Right lobe of liver (tissue), 6 donors: ENCODE data around the gene CBLC. TPM values are rescaled to one million over a fixed set of nuclear protein-coding genes. Genes with fewer than 3 reads are reported as not detected.

Source experiments
- ATAC-seq, 4 donors: fragments of 200-7000 bp; cut with Tn5 transposase; one replicate each; pipeline ENCODE4 v1.9.1; 2020; ENCODE audit warnings: mild to moderate bottlenecking in 4 of 4, moderate library complexity in 4 of 4
- DNase-seq, 3 donors: peaks; one replicate each; pipeline ENCODE4 v3.0.0-alpha.2; 2020
- H3K27ac ChIP-seq, 3 donors: fragments of 200-600 bp; one replicate each; pipeline ENCODE4 v1.8.0; 2022
- H3K27me3 ChIP-seq, 2 donors: fragments of 200-600 bp; one replicate each; pipeline ENCODE4 v1.8.0; 2022
- H3K36me3 ChIP-seq, 4 donors: fragments of 200-600 bp; sonication (generic) in 1 of 4; one replicate each; pipeline versions ENCODE4 v1.5.1 to v1.8.0; 2017 to 2022; ENCODE audit warnings: control low read depth in 1 of 4
- H3K4me1 ChIP-seq, 4 donors: fragments of 200-600 bp; sonication (generic) in 1 of 4; one replicate each; pipeline versions ENCODE4 v1.5.1 to v1.8.0; 2017 to 2022; ENCODE audit warnings: control low read depth in 1 of 4
- H3K4me3 ChIP-seq, 3 donors: fragments of 200-600 bp; one replicate each; pipeline ENCODE4 v1.8.0; 2022
- H3K9me3 ChIP-seq, 4 donors: fragments of 200-600 bp; sonication (generic) in 1 of 4; one replicate each; pipeline versions ENCODE4 v1.5.1 to v1.8.0; 2017 to 2022; ENCODE audit warnings: control low read depth in 1 of 4
- POLR2A ChIP-seq: fragments of 450-650 bp; IDR thresholded peaks from one replicate; pipeline ENCODE4 v1.6.1; 2017; ENCODE audit warnings: antibody characterized with exemption, mild to moderate bottlenecking
- WGBS: methylation state at CpG from one replicate; pipeline ENCODE4 v1.1.6; 2018; ENCODE audit warnings: low coverage, low lambda C conversion rate; ENCODE audit not compliant: insufficient coverage; ENCODE audit errors: missing lambda C conversion rate; 5-methylcytosine and 5-hydroxymethylcytosine counted together
- intact Hi-C, 2 donors: fragments of 100-400 bp; cut with DNase I; formaldehyde crosslinking; loops; one replicate each; pipeline versions ENCODE4 v1.11.2 to v1.14.1; 2022
- total RNA-seq, 6 experiments: library from RNA; depleted of rRNA in 2 of 6; stranded (reverse); fragments of >200 nt in 2 of 6; fragmentation: NEBNext Ultra II Directional in 3 of 6; extraction: Animal tissue kit (Norgen Biotek cat#: 25700) in 3 of 6; gene quantifications; one replicate each; pipeline versions ENCODE4 v1.1.0 to v1.2.4, GENCODE V29; 2016 to 2023
- TF ChIP-seq, protein P1 (sequence below), 4 donors: fragments of 200-600 bp in 3 of 4; fragments of 450-650 bp in 1 of 4; IDR thresholded peaks; one replicate each; pipeline versions ENCODE4 v1.5.1 to v1.8.0; 2016 to 2022; ENCODE audit warnings: antibody characterized with exemption in 4 of 4, mild to moderate bottlenecking in 2 of 4
- donor health status: DM: no; HTN: yes; CAD: no.
- donor health status: DM: no; HTN: no; CAD: no.
- donor health status: DM: no; HTN: no; CAD: no.
- donor health status: DM: no; HTN: yes; CAD: no.
- donor health status: DM: no; HTN: yes; CAD: no.

The CBLC gene
- total RNA-seq, 6 experiments from 2014 or later, result 9.8 to 19.4 (median 15.6) TPM

- no peaks in the 10 kb centered on the region for H3K36me3 ChIP-seq
- H3K27ac ChIP-seq, result peak within 1 kb of the TSS; percentile 96 to 98 (median 97)
- intact Hi-C loops, result loop anchor here (10.0 kb wide), 2 partner anchors 51 to 61 kb away; no protein-coding TSS in a partner anchor
- ATAC-seq (peak; percentile 73 to 83 (median 82)), DNase-seq (peak; percentile 100)
- H3K27me3 ChIP-seq, result no peaks in the 10 kb centered on the region
- H3K4me3 ChIP-seq, result peak within 1 kb of the TSS; percentile 85 to 96 (median 95)
- no peaks in the 10 kb centered on the region for H3K9me3 ChIP-seq
- H3K4me1 ChIP-seq, result peaks cover 0 to 39% (median 10%) of the 10 kb centered on the region in 4 donors
- under 1% methylated on average over 21 of the region's 67 CpGs for WGBS
- peak; percentile 91 for TF ChIP-seq POLR2A
- TF ChIP-seq, protein P1, sequence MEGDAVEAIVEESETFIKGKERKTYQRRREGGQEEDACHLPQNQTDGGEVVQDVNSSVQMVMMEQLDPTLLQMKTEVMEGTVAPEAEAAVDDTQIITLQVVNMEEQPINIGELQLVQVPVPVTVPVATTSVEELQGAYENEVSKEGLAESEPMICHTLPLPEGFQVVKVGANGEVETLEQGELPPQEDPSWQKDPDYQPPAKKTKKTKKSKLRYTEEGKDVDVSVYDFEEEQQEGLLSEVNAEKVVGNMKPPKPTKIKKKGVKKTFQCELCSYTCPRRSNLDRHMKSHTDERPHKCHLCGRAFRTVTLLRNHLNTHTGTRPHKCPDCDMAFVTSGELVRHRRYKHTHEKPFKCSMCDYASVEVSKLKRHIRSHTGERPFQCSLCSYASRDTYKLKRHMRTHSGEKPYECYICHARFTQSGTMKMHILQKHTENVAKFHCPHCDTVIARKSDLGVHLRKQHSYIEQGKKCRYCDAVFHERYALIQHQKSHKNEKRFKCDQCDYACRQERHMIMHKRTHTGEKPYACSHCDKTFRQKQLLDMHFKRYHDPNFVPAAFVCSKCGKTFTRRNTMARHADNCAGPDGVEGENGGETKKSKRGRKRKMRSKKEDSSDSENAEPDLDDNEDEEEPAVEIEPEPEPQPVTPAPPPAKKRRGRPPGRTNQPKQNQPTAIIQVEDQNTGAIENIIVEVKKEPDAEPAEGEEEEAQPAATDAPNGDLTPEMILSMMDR (IDR thresholded peaks at IDR 0.05), result peak; percentile 60 to 72 (median 65)
Observed at GRCh38 chr19:44845612-44846454, 68.1 kb downstream of the CBLC start, which contains the start of gene NECTIN2. NECTIN2 (plus strand) TSS chr19:44846297; CDS start chr19:44846526, 229 bp downstream.

- Histone ChIP-seq H3K36me3 (no peaks in the 10 kb centered on the region), H3K9me3 (no peaks in the 10 kb centered on the region), H3K27ac (peak overlapping the region; percentile 96 to 98 (median 97)), H3K27me3 (no peaks in the 10 kb centered on the region), H3K4me1 (peaks cover 0 to 40% (median 10%) of the 10 kb centered on the region in 4 donors), H3K4me3 (peak overlapping the region; percentile 85 to 96 (median 95))
- intact Hi-C loops, result loop anchor here (10.0 kb wide), 2 partner anchors 52 to 62 kb away; no protein-coding TSS in a partner anchor
- DNase-seq, result peak in 2 of 3 donors; percentile 67 to 69
- ATAC-seq, result no peak
- TF ChIP-seq POLR2A, result no peak
- TF ChIP-seq, protein P1 (IDR thresholded peaks at IDR 0.05), result no peak
- 1% methylated on average over 21 of the region's 51 CpGs for WGBS
Observed at GRCh38 chr19:44846455-44847143, 68.9 kb downstream of the CBLC start.

- peak overlapping the region; percentile 96 to 98 (median 97) for H3K27ac ChIP-seq
- no peaks in the 10 kb centered on the region for H3K27me3 ChIP-seq
- peak overlapping the region; percentile 85 to 96 (median 95) for H3K4me3 ChIP-seq
- TF ChIP-seq, protein P1 (IDR thresholded peaks at IDR 0.05), result no peak
- TF ChIP-seq POLR2A, result peak; percentile 61
- 0% methylated on average over 25 of the region's 47 CpGs for WGBS
- no peaks in the 10 kb centered on the region for H3K36me3 ChIP-seq
- DNase-seq (peak; percentile 77 to 83 (median 83)), ATAC-seq (peak; percentile 4 to 19 (median 8))
- H3K4me1 ChIP-seq, result peaks cover 0 to 40% (median 10%) of the 10 kb centered on the region in 4 donors
- H3K9me3 ChIP-seq, result no peaks in the 10 kb centered on the region
- intact Hi-C loops, result loop anchor here (10.0 kb wide), 2 partner anchors 53 to 63 kb away; no protein-coding TSS in a partner anchor
Observed at GRCh38 chr19:44847144-44848035, 69.7 kb downstream of the CBLC start.
